ENCODE data around the gene CEL. TPM values are rescaled to one million over a fixed set of nuclear protein-coding genes. Genes with fewer than 3 reads are reported as not detected.
"Not testable (repeated sequence)": the region's sequence is repeated elsewhere in the genome, so short reads cannot be mapped to it uniquely, and the experiment has no call there.

The CEL gene
- total RNA-seq, 4 donors from 2014 or later, result 0.26 to 1.4 (median 0.62) TPM; not detected in 1

DNA sequence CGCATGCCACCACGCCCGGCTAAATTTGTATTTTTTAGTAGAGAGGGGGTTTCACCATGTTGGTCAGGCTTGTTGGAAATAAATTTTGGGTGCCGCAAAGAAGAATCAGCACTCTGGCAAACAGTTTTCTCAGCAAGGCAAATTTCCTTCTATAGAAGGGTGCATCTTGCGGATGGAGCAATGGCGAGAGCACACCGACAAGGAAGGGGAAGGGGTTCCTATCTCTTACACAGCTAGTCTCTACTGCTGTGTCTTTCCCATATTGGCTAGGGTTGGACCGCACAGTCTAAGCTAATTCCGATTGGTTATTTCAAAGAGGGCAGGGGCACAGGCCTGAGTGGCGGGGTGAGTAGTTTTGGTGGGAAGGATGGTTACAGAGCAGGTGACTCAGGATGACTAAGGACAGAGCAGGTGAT is 30.3 kb upstream of the CEL start:
- Histone ChIP-seq H3K36me3 (no peaks in the 10 kb centered on the region), H3K9me3 (no peaks in the 10 kb centered on the region), H3K27me3 (no peaks in the 10 kb centered on the region), H3K4me1 (peaks cover 0 to 15% of the 10 kb centered on the region in 2 donors), H3K4me3 (peak overlapping the region; percentile 59 to 91), H3K27ac (peak overlapping the region in 1 of 2 donors; percentile 87)
- no peak for DNase-seq
- TF ChIP-seq, protein P1, sequence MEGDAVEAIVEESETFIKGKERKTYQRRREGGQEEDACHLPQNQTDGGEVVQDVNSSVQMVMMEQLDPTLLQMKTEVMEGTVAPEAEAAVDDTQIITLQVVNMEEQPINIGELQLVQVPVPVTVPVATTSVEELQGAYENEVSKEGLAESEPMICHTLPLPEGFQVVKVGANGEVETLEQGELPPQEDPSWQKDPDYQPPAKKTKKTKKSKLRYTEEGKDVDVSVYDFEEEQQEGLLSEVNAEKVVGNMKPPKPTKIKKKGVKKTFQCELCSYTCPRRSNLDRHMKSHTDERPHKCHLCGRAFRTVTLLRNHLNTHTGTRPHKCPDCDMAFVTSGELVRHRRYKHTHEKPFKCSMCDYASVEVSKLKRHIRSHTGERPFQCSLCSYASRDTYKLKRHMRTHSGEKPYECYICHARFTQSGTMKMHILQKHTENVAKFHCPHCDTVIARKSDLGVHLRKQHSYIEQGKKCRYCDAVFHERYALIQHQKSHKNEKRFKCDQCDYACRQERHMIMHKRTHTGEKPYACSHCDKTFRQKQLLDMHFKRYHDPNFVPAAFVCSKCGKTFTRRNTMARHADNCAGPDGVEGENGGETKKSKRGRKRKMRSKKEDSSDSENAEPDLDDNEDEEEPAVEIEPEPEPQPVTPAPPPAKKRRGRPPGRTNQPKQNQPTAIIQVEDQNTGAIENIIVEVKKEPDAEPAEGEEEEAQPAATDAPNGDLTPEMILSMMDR (IDR thresholded peaks at IDR 0.05), result no peak
- no peak for TF ChIP-seq POLR2A (IDR thresholded peaks at IDR 0.05)
- intact Hi-C loops (cut with DNase I; ENCODE audit: low total_unique reads), result no loop called here

GRCh38 chr9:133032171-133032570 is 29.6 kb upstream of the CEL start:
- H3K36me3 ChIP-seq, result no peaks in the 10 kb centered on the region
- DNase-seq, result no peak
- no peak for TF ChIP-seq POLR2A (IDR thresholded peaks at IDR 0.05)
- no peaks in the 10 kb centered on the region for H3K9me3 ChIP-seq
- no peaks in the 10 kb centered on the region for H3K27me3 ChIP-seq
- no peak overlapping the region for H3K4me3 ChIP-seq
- intact Hi-C loops (cut with DNase I; ENCODE audit: low total_unique reads), result no loop called here
- no peak overlapping the region for H3K27ac ChIP-seq
- H3K4me1 ChIP-seq, result peaks cover 0 to 15% of the 10 kb centered on the region in 2 donors

- no peak for TF ChIP-seq POLR2A (IDR thresholded peaks at IDR 0.05)
- TF ChIP-seq, protein P1 (IDR thresholded peaks at IDR 0.05), result no peak
- no peak overlapping the region for H3K4me3 ChIP-seq
- intact Hi-C loops (cut with DNase I; ENCODE audit: low total_unique reads), result no loop called here
- no peak for DNase-seq
- H3K9me3 ChIP-seq, result no peaks in the 10 kb centered on the region
- no peaks in the 10 kb centered on the region for H3K36me3 ChIP-seq
- H3K27ac ChIP-seq, result no peak overlapping the region
- peaks cover 0 to 10% of the 10 kb centered on the region in 2 donors for H3K4me1 ChIP-seq
- H3K27me3 ChIP-seq, result no peaks in the 10 kb centered on the region
Measured at GRCh38 chr9:133035669-133036068, 26.1 kb upstream of the CEL start.

DNA sequence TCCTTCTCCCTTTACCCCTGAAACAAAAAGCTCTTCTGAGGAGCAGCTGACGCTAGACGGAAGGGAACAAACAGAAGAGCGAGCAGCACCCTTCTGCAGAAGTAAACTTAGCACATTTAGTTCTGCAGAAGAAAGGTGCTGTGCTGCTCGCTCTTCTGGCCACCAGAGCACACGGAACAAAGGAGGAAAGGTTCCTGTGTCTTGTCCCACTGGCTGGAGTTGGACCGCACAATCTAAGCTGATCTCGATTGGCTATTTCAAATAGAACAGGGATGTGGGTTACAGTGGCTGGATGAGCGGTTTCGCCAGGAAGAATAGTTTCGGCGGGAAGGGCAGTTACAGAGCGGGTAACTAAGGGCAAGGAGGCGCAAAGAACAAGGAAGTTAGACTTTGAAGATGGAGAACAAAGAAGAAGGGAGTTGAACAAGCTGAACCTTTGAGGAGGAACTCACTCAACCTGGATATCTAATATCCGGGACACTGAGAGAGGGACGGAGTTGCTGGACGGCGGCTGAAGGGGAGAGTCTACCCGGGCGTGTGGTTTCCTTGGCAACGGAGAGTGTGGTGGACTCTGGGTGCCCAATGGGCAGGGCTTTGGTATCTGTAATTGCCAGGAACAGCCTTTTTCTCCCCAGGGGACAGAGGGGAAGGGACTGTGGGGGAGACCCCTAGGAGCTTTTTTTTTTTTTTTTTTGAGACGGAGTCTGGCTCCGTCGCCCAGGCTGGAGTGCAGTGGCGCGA is 23.8 kb upstream of the CEL start:
- Histone ChIP-seq H3K27ac (no peak overlapping the region), H3K27me3 (no peaks in the 10 kb centered on the region), H3K36me3 (no peaks in the 10 kb centered on the region), H3K4me1 (no peaks in the 10 kb centered on the region), H3K9me3 (no peaks in the 10 kb centered on the region), H3K4me3 (no peak overlapping the region)
- DNase-seq, result no peak
- intact Hi-C loops (cut with DNase I; ENCODE audit: low total_unique reads), result no loop called here
- TF ChIP-seq, protein P1 (IDR thresholded peaks at IDR 0.05), result no peak
- TF ChIP-seq POLR2A (IDR thresholded peaks at IDR 0.05), result no peak

DNA sequence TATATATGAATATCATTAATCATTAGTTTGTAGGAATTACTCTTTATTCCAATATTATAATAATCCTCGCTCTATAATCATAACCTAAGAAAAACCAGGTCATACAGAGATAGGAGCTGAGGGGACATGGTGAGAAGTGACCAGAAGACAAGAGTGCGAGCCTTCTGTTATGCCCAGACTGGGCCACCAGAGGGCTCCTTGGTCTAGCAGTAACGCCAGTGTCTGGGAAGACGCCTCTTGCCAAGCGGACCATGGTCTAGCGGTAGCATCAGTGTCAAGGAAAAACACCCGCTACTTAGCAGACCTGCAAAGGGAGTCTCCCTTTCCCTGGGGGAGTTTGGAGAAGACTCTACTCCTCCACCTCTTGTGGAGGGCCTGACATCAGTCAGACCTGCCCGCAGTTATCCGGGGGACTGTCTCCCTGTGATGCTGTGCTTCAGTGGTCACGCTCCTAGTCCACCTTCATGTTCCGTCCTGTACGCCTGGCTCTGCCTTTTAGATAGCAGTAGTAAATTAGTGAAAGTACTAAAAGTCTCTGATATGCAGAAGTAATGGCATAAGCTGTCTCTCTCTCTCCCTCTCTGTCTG is 20.8 kb upstream of the CEL start:
- H3K36me3 ChIP-seq; H3K4me1 ChIP-seq; H3K27ac ChIP-seq; H3K4me3 ChIP-seq; intact Hi-C loops (cut with DNase I; ENCODE audit: low total_unique reads); H3K27me3 ChIP-seq; H3K9me3 ChIP-seq: not testable (repeated sequence)
- peak; percentile 33 to 38 for DNase-seq
- TF ChIP-seq, protein P1 (IDR thresholded peaks at IDR 0.05), result peak in 1 of 4 experiments; percentile 32
